Measurements from ENCODE around the gene AMMECR1. TPM values are rescaled to one million over a fixed set of nuclear protein-coding genes. Genes with fewer than 3 reads are reported as not detected.
"Not testable (repeated sequence)": the region's sequence is repeated elsewhere in the genome, so short reads cannot be mapped to it uniquely, and the experiment has no call there.

Gene AMMECR1
- polyA plus RNA-seq (2014; cell fraction: cytosol; rRNA removed), result 18.9 and 19.6 TPM in 2 replicates
- polyA plus RNA-seq (2014; cell fraction: nucleus; rRNA removed), result 13.7 and 14.7 TPM in 2 replicates

- DNase-seq (ENCODE audit: low spot score), result peak; percentile 76
These were observed at the start of gene AMMECR1 for GRCh38 chrX:110317820-110318663. Gene AMMECR1, minus strand, starts transcription at chrX:110318085. Its CDS starts 14 bp downstream, at chrX:110318071.

- no peak for DNase-seq (ENCODE audit: low spot score)
These were observed 45.4 kb upstream of the AMMECR1 start for GRCh38 chrX:110363244-110363643.

GRCh38 chrX:110359273-110359672 lies 41.4 kb upstream of the AMMECR1 start:
- no peak for DNase-seq (ENCODE audit: low spot score)

DNA sequence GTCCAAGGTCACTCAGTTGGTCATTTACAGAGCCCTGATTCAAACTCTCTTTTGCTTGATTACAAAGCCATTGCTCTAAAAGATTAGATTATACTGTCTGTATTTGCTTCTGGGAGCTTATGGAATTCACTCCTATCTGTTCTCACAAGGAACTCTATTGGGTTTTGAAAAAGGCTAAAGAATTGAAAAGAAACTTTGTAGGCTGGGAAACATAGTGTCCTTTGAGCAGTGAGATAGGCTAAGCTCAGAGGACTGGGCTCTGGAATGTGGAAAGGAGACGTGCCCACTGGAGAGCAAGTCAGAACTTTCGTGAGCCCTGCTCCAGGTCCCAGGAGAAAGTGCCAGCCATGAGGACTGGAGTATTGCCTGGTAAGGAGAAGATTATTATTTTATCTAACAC lies 40.7 kb upstream of the AMMECR1 start, which contains the start of gene RTL9:
Gene RTL9, plus strand, starts transcription at position 301 of the 400 bp plus-strand sequence. CDS start 91,770 bp downstream, outside the sequence.
- DNase-seq (ENCODE audit: low spot score), result no peak

- no peak for DNase-seq (ENCODE audit: low spot score)
These were observed 28.8 kb upstream of the AMMECR1 start for GRCh38 chrX:110346681-110347080.

DNA sequence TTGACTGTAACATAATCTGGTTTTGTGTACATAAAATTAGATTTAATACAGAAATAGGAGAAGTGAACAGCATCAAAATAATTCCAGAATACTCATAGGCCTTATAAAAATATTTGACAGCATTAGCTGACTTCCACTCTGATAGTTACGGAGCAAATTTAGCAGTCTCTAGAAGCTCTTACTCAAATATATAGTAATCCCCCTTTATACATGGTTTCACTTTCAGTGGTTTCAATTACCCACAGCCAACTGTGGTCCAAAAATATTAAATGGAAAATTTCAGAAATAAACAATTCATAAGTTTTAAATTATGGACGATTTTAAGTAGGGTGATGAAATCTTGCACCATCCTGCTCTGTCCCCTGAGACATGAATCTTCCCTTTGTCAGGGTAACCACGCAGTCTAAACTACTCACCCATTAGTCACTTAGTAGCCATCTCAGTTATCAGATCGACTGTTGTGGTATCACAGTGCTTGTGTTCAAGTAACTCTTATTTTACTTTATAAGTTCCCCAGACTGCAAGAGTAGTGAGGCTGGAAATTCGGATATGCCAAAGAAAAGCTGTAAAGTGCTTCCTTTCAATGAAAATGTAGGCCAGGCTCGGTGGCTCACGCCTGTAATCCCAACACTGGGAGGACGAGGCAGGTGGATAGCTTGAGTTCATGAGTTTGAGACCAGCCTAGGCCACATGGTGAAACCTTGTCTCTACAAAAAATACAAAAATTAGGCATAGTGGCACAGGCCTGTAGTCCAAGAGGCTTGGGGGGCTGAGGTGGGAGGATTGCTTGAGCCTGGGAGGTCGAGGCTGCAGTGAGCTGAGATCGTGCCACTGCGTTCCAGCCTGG lies 23.5 kb upstream of the AMMECR1 start:
- no peak for DNase-seq (ENCODE audit: low spot score)

DNA sequence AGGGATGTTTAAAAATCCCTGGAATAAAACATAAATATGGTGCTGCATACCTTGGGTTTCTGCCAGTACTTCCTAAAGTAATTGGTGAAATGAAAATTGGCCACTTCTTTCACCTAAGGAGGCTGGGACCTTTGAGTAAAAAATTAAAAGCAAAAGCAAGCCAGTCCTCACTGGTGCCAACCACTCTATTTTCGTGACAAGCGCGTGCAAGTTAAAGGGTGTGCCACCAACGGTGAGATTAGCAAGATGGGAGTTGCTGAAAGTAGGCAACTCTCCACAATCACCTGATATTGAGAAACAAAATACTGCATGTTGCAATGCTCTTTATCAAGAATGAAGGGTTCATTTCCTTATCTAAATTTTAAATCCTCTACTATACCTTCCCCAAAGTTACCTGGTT lies 21.1 kb upstream of the AMMECR1 start:
- no peak for DNase-seq (ENCODE audit: low spot score)

- not testable (repeated sequence) for DNase-seq (ENCODE audit: low spot score)
These were observed 15.6 kb upstream of the AMMECR1 start for GRCh38 chrX:110333458-110333857.

GRCh38 chrX:110331444-110332030 lies 13.7 kb upstream of the AMMECR1 start:
- no peak for DNase-seq (ENCODE audit: low spot score)

GRCh38 chrX:110328613-110329012 lies 10.7 kb upstream of the AMMECR1 start:
- not testable (repeated sequence) for DNase-seq (ENCODE audit: low spot score)

DNA sequence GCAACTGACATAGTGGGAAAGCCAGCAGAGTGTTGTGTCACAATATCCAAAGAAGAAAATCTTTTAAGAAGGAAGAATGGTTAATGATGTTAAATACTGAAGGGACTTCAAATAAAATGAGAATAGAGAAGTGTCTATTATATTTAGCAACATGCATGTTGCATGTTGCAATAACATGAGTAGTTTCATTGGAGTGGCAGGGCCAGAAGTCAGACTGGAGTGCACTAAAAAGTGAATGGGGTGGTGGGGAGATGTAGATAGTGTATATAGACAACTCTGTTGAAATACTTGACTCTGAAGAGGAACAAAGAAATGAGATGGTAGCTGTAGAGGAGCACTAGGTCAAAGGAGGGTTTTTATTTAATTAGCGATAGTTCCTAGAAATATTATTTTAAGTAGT lies 9.5 kb upstream of the AMMECR1 start:
- DNase-seq (ENCODE audit: low spot score), result no peak

GRCh38 chrX:110326712-110327111 lies 8.8 kb upstream of the AMMECR1 start:
- no peak for DNase-seq (ENCODE audit: low spot score)

- no peak for DNase-seq (ENCODE audit: low spot score)
These were observed 4.7 kb upstream of the AMMECR1 start for GRCh38 chrX:110322603-110323002.

DNA sequence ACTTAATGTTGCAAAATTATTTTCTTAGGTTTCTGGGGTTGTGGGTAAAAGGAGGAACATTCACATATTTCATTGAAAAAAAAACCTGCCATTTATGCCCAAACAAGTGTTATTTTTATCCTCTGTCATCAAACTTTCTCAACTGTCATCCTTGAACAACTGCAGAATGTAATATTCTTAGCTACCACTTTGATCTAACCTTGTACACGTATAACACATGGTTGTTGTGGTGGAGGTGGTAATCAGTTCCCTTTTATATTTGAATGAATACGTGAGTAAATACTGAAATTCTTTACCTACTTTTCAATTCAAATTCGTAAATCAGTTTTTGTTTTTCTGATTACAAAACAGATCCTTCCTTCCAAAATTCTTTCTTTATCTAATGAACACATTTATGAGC lies 3.8 kb upstream of the AMMECR1 start:
- DNase-seq (ENCODE audit: low spot score), result no peak

DNA sequence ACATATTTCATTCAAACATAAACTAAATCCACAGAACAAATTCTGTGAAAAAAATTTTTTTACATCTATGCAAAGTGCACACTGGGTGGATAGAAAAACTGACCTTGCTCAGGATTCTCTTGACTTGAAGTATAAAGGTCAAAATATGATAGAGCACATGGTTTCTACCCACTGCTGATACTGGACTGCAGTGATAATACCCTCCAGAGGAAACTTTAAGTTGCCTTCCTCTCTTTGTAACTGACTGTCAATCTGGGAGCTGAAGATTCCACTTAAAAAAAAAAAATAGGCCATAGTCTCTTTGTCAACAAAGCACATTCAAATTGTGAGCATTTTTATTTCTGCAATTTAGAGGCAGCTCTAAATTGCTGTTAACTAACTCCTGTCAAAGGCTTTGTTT lies 3.2 kb upstream of the AMMECR1 start:
- DNase-seq (ENCODE audit: low spot score), result no peak

DNA sequence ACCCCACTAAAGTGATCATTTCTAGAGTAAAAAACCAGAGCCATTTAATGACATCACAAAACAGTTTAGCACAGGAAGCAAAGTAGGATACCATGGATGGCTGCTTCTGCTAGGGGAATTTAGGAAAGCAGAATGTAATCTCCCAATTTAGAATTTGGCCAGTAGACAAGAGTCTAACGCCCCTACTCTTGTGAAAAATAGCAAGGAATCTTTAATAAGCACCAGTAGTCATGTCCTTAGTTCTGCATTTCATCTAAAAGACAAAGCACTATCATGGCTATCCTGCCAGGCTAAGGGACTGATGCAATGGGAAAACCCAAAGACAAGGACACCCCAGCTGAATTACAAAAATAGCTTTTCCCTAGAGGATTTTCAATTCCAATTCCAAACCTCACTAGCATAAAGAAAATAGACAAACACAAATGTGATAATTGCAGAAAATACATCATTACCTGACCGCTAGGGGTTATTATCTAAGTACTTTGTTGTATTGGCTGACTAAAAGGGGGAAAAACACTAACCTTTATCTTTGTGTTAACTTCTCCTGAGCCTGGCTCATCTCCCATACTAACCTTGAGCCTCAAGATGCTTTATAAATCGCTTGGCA lies 2.6 kb upstream of the AMMECR1 start:
- no peak for DNase-seq (ENCODE audit: low spot score)

GRCh38 chrX:110318664-110318968 lies 731 bp upstream of the AMMECR1 start:
- no peak for DNase-seq (ENCODE audit: low spot score)

GRCh38 chrX:110317061-110317819 lies 645 bp downstream of the AMMECR1 start:
- DNase-seq (ENCODE audit: low spot score), result peak; percentile 4

- no peak for DNase-seq (ENCODE audit: low spot score)
These were observed 1.4 kb downstream of the AMMECR1 start for GRCh38 chrX:110316351-110317060.

- no peak for DNase-seq (ENCODE audit: low spot score)
These were observed 2.3 kb downstream of the AMMECR1 start for GRCh38 chrX:110315551-110315950.
